Bronchial epithelial cell (primary cell): ENCODE results near the gene C21orf91. TPM values are rescaled to one million over a fixed set of nuclear protein-coding genes. Genes with fewer than 3 reads are reported as not detected.
A peak's percentile ranks its signal among the peaks of the same experiment; 100 is the strongest.

ENCODE experiments used
- DNase-seq: peaks from one replicate; pipeline ENCODE4 v3.0.0-alpha.2; 2010; ENCODE audit warnings: low read depth
- FAIRE-seq: peaks from 2 replicates; lab custom pipeline; 2011; peaks lifted over from hg19 to GRCh38; lab: Jason Lieb, UNC
- H3K27me3 ChIP-seq: 2 replicates; pipeline ENCODE4 v1.5.1; 2011; ENCODE audit warnings: low read length; ENCODE audit not compliant: control insufficient read depth, insufficient read depth
- H3K36me3 ChIP-seq: 2 replicates; pipeline ENCODE4 v1.5.1; 2011; ENCODE audit warnings: low read length; ENCODE audit not compliant: control insufficient read depth, insufficient read depth
- H3K4me3 ChIP-seq: 2 replicates; pipeline ENCODE4 v1.5.1; 2011; ENCODE audit warnings: mild to moderate bottlenecking, low read depth, low read length, control low read depth
- CTCF ChIP-seq: IDR thresholded peaks from 2 replicates; pipeline ENCODE4 v1.5.1; 2011; ENCODE audit warnings: mild to moderate bottlenecking, moderate library complexity, low read length, control low read depth, inconsistent platforms; ENCODE audit not compliant: insufficient read depth, severe bottlenecking
- total RNA-seq: library from RNA; depleted of rRNA; stranded (reverse); fragments of >200 nt; gene quantifications from 2 replicates; pipeline ENCODE4 v1.2.1, GENCODE V29; 2014

C21orf91 gene
- total RNA-seq, 1 donor from 2014 or later: 6.6 TPM

GRCh38 chr21:17785403-17785788 lies 33.8 kb downstream of the C21orf91 start:
- no peak for DNase-seq
- no peak for TF ChIP-seq CTCF
- H3K36me3 ChIP-seq: peaks cover 6% of the 10 kb centered on the region
- no peak for FAIRE-seq
- H3K4me3 ChIP-seq: no peak overlapping the region
- no peaks in the 10 kb centered on the region for H3K27me3 ChIP-seq

- FAIRE-seq: no peak
- H3K27me3 ChIP-seq: no peaks in the 10 kb centered on the region
- H3K36me3 ChIP-seq: peaks cover 6% of the 10 kb centered on the region
- H3K4me3 ChIP-seq: no peak overlapping the region
- no peak for TF ChIP-seq CTCF
- peak; percentile 28 for DNase-seq
Observed at GRCh38 chr21:17784604-17785402, 34.4 kb downstream of the C21orf91 start.

- no peak for FAIRE-seq
Observed at GRCh38 chr21:17784180-17784598, 35.0 kb downstream of the C21orf91 start.

GRCh38 chr21:17783481-17784179 lies 35.5 kb downstream of the C21orf91 start:
- no peak for TF ChIP-seq CTCF
- Histone ChIP-seq H3K4me3 (no peak overlapping the region), H3K36me3 (peaks cover 6% of the 10 kb centered on the region), H3K27me3 (no peaks in the 10 kb centered on the region)
- FAIRE-seq (no peak), DNase-seq (no peak)

More at GRCh38 chr21:17784180-17784598, 35.0 kb downstream of the C21orf91 start:
- Histone ChIP-seq H3K36me3 (peaks cover 6% of the 10 kb centered on the region), H3K27me3 (no peaks in the 10 kb centered on the region), H3K4me3 (no peak overlapping the region)
- DNase-seq: no peak
- no peak for TF ChIP-seq CTCF

- Histone ChIP-seq H3K4me3 (no peak overlapping the region), H3K27me3 (no peaks in the 10 kb centered on the region), H3K36me3 (peaks cover 6% of the 10 kb centered on the region)
- TF ChIP-seq CTCF: no peak
- FAIRE-seq (no peak), DNase-seq (no peak)
Observed at GRCh38 chr21:17783003-17783402, 36.2 kb downstream of the C21orf91 start.
